Endothelial cell (in vitro differentiated cells): ENCODE data around the gene PSMB7. TPM values are rescaled to one million over a fixed set of nuclear protein-coding genes. Genes with fewer than 3 reads are reported as not detected.

Experiments used
- DNase-seq: peaks from one replicate; pipeline ENCODE4 v3.0.0; 2021; ENCODE audit warnings: low spot score
- H3K27ac Mint-ChIP-seq: one replicate; pipeline ENCODE4 v1.8.0; 2021; ENCODE audit warnings: mixed read lengths, inconsistent platforms; ENCODE audit not compliant: unreplicated experiment
- H3K27me3 Mint-ChIP-seq: one replicate; pipeline ENCODE4 v1.8.0; 2021; ENCODE audit warnings: mild to moderate bottlenecking, moderate library complexity, mixed read lengths, inconsistent platforms; ENCODE audit not compliant: unreplicated experiment
- H3K36me3 Mint-ChIP-seq: one replicate; pipeline ENCODE4 v1.8.0; 2021; ENCODE audit warnings: mild to moderate bottlenecking, low read depth, mixed read lengths, inconsistent platforms; ENCODE audit not compliant: unreplicated experiment
- H3K4me1 Mint-ChIP-seq: one replicate; pipeline ENCODE4 v1.8.0; 2021; ENCODE audit warnings: mild to moderate bottlenecking, mixed read lengths, inconsistent platforms; ENCODE audit not compliant: unreplicated experiment
- H3K4me3 Mint-ChIP-seq: one replicate; pipeline ENCODE4 v1.8.0; 2021; ENCODE audit warnings: mild to moderate bottlenecking, mixed read lengths, inconsistent platforms; ENCODE audit not compliant: unreplicated experiment
- H3K9me3 Mint-ChIP-seq: one replicate; pipeline ENCODE4 v1.8.0; 2021; ENCODE audit warnings: mixed read lengths, inconsistent platforms; ENCODE audit not compliant: unreplicated experiment
- total RNA-seq: library from RNA; stranded (reverse); fragmentation: NEBNext Ultra II Directional; extraction: Animal tissue kit (Norgen Biotek cat#: 25700); gene quantifications from one replicate; pipeline ENCODE4 v1.2.1, GENCODE V29; 2021; ENCODE audit not compliant: unreplicated experiment
- TF ChIP-seq, protein P1 (sequence below): fragments of 200-600 bp; sonication (generic); IDR thresholded peaks from one replicate; pipeline ENCODE4 v1.5.0; 2021; ENCODE audit warnings: antibody characterized with exemption; ENCODE audit not compliant: unreplicated experiment

PSMB7 gene
- total RNA-seq, 1 donor from 2014 or later: 180 TPM

- H3K27me3 Mint-ChIP-seq: peaks cover 7% of the 10 kb centered on the region
- H3K27ac Mint-ChIP-seq: no peak overlapping the region
- H3K4me1 Mint-ChIP-seq: peaks cover 5% of the 10 kb centered on the region
- no peak for DNase-seq
- H3K9me3 Mint-ChIP-seq: no peaks in the 10 kb centered on the region
- H3K36me3 Mint-ChIP-seq: no peaks in the 10 kb centered on the region
- no peak overlapping the region for H3K4me3 Mint-ChIP-seq
- TF ChIP-seq, protein P1, sequence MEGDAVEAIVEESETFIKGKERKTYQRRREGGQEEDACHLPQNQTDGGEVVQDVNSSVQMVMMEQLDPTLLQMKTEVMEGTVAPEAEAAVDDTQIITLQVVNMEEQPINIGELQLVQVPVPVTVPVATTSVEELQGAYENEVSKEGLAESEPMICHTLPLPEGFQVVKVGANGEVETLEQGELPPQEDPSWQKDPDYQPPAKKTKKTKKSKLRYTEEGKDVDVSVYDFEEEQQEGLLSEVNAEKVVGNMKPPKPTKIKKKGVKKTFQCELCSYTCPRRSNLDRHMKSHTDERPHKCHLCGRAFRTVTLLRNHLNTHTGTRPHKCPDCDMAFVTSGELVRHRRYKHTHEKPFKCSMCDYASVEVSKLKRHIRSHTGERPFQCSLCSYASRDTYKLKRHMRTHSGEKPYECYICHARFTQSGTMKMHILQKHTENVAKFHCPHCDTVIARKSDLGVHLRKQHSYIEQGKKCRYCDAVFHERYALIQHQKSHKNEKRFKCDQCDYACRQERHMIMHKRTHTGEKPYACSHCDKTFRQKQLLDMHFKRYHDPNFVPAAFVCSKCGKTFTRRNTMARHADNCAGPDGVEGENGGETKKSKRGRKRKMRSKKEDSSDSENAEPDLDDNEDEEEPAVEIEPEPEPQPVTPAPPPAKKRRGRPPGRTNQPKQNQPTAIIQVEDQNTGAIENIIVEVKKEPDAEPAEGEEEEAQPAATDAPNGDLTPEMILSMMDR: no peak
Observed at GRCh38 chr9:124447297-124447661, 32.0 kb upstream of the PSMB7 start.

- no peaks in the 10 kb centered on the region for H3K9me3 Mint-ChIP-seq
- H3K27me3 Mint-ChIP-seq: peaks cover 7% of the 10 kb centered on the region
- DNase-seq: no peak
- H3K4me1 Mint-ChIP-seq: no peaks in the 10 kb centered on the region
- peaks cover 4% of the 10 kb centered on the region for H3K36me3 Mint-ChIP-seq
- no peak overlapping the region for H3K4me3 Mint-ChIP-seq
- TF ChIP-seq, protein P1: no peak
- H3K27ac Mint-ChIP-seq: no peak overlapping the region
Observed at GRCh38 chr9:124444166-124444565, 28.9 kb upstream of the PSMB7 start.

- no peaks in the 10 kb centered on the region for H3K4me1 Mint-ChIP-seq
- TF ChIP-seq, protein P1: no peak
- no peak overlapping the region for H3K4me3 Mint-ChIP-seq
- peaks cover 4% of the 10 kb centered on the region for H3K36me3 Mint-ChIP-seq
- H3K27me3 Mint-ChIP-seq: peaks cover 7% of the 10 kb centered on the region
- H3K27ac Mint-ChIP-seq: no peak overlapping the region
- no peak for DNase-seq
- H3K9me3 Mint-ChIP-seq: no peaks in the 10 kb centered on the region
Observed at GRCh38 chr9:124443625-124444024, 28.4 kb upstream of the PSMB7 start.

DNA sequence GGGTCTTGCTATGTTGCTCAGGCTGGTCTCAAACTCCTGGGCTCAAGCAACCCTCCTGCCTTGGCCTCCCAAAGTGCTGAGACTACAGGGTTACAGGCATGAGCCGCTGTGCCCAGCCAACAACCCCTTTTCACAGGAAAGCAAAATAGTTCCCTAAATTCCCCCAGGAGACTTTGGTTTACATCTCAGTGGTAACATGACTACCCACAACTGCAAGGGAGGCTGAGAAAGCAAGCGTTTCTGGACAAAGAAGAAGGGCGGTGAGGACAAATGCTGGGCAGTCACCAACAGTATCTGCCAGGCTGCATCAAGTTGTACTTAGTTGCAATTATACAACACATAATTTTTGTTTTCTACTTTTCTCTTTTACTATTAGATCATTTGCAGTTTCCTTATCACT, 27.6 kb upstream of the PSMB7 start:
- peaks cover 4% of the 10 kb centered on the region for H3K36me3 Mint-ChIP-seq

GRCh38 chr9:124442379-124442778, 27.1 kb upstream of the PSMB7 start:
- peaks cover 9% of the 10 kb centered on the region for H3K27me3 Mint-ChIP-seq
- TF ChIP-seq, protein P1: no peak
- H3K4me3 Mint-ChIP-seq: no peak overlapping the region
- H3K4me1 Mint-ChIP-seq: no peaks in the 10 kb centered on the region
- no peak for DNase-seq
- H3K9me3 Mint-ChIP-seq: no peaks in the 10 kb centered on the region
- H3K36me3 Mint-ChIP-seq: peaks cover 4% of the 10 kb centered on the region
- no peak overlapping the region for H3K27ac Mint-ChIP-seq

More for the DNA sequence above, 27.6 kb upstream of the PSMB7 start:
- TF ChIP-seq, protein P1: no peak
- no peaks in the 10 kb centered on the region for H3K4me1 Mint-ChIP-seq
- no peak overlapping the region for H3K27ac Mint-ChIP-seq
- no peak overlapping the region for H3K4me3 Mint-ChIP-seq
- H3K9me3 Mint-ChIP-seq: no peaks in the 10 kb centered on the region
- no peak for DNase-seq
- H3K27me3 Mint-ChIP-seq: peaks cover 9% of the 10 kb centered on the region
